CMK (cell line): ENCODE data around the gene RGS16.
A peak's percentile ranks its signal among the peaks of the same experiment; 100 is the strongest.

Experiments
- DNase-seq: peaks from one replicate; pipeline ENCODE4 v3.0.0-alpha.2; 2010; ENCODE audit warnings: low read depth

The RGS16 gene

DNA sequence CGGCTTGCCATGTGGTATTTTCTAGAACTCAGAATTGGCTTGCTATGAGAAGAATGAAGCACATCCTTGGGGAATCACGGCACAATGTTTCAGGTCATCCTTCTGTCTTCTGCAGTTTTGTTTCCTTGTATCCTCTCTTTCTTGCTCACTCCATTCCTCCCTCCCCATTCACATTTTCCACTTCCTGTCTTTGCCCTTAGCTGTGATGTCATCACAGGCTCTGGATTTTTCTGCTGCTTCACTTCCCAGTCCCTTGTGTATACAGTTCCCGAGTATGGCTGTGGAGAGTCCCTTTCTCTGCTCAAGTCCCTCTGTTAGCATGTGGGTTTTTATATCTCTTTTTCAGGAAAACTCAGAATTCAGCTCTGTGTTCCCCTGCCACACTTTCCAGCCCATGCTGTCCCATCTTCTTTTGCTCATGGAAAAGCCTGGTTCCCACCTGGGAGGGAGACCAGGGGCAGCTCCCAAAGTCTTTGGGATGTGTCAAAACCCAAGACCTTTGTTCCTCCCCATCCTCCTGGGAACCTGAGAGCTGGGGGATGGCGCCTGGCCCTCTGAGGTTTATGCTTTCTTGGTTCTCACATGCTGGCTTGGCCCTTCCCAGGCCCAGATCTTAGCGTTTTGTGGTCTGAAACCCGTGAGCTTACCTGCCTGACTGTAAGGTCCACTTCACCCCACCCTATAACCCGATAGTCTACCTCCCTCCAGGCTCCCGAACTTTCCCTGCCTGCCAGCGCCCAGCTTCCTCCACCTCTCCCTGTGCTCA lies 4.8 kb upstream of the RGS16 start:
- DNase-seq, result no peak

DNA sequence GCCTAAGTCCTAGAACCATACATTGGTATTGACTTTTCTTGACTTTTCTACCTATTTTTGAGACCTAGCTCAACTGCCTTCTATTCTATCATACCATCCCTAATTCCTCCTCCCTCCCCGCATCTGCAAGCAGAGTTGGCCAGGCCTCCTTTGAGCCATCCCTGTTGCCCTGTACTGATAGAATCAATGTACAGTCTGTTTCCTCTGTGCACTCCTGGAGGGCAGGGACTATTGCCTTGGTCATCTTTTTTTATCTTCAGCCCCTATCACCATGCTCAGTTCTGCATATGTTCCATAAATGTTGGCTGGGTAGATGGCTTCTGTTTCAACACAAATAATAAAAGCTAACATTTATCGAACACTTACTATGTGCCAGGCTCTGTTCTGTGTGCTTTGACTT lies 4.0 kb upstream of the RGS16 start:
- no peak for DNase-seq

DNA sequence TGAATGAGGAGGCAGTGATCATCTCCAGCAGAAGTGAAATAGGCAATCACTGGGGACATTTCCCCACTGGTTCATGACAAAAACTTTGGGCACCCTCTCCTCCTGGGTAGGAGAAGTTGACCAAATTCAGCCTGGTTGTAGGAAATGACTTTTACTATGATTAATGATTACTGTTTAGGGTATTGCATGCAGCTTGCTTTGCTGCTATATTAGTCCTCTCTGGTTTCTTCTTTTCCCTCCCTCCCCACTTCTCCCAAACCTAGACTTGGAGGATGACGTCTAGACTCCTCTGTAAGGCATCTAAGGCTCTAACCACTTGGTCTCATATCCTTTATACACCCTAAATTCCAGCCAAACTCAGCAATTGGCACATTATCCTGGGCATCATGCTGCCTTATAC lies 3.4 kb upstream of the RGS16 start:
- no peak for DNase-seq

DNA sequence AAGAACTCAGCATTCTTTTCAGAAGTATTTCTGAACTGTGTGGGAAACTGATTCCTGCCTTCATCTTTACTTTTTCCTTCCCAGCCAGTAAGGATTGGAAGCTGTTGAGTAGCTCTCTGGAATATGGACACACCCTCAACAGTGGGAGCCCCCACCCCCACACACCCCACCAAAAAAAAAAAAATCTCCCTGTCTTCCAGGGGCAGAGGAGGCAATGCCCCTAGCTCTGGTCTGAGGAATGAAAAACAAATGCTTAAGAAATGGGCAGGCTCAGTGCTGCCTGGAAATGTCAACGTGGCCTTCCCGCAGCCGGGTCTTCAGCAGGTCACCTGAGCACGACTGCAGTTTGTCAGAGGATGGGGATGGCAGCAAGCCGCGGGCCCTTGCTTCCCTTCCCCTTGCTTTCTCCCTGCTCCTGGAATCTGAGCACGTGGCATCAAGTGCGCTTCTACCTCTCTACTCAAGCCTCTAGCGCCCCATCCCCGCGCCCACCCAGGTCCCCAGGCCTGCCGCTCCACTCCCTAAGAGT lies 479 bp downstream of the RGS16 start:
- DNase-seq, result no peak

DNA sequence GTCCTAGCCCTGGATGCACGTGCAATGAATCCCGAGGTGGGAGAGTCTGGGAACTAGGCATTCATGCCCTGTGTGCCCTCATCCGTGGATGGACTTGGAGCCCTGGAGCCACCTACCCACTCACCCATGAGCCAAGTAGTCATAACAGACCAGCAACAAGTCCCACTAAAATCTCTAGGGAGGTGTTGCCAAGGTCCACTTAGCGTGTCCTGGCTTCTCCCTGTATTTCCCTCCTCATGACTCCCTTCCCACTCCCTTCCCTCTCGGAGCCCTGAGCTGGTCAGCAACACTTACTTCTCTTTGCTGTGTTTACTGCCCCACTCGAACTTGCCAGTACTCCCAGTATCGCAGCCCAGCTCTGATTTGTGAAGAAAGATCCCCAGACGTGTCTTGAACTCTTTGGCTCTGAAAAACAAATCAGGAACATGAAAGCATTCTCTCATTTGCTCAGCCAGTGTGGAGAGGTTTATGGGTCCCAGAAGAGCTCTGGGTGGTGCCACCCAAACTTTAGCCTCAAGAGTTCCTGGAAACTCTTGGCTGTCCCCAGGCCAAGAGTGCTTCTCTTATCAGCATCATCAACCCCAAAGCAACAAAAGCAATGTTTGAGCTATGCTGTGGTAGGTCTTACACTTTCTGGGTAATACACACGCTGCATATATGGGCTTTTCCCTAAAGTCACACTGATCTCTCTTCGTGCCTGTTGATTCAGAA lies 1.1 kb downstream of the RGS16 start:
- DNase-seq, result no peak

DNA sequence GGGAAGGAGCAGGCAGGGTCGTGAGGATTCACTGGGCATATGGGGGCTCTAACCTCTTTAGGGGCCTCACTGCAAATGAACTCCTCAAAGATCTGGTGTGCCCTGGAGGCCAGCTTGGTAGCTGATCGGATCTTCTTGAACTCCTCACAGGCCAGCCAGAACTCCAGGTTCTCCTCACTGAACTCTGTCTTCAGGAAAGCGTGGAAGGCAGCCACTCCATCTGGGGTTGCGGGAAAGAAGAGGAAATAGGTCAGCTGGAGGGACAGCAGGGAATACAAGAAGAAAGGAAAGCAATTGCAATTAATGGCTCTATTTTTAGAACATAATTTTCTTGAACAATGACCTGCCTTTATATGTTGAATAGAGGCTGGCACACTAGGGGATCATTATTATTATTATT lies 2.3 kb downstream of the RGS16 start:
- DNase-seq, result no peak

DNA sequence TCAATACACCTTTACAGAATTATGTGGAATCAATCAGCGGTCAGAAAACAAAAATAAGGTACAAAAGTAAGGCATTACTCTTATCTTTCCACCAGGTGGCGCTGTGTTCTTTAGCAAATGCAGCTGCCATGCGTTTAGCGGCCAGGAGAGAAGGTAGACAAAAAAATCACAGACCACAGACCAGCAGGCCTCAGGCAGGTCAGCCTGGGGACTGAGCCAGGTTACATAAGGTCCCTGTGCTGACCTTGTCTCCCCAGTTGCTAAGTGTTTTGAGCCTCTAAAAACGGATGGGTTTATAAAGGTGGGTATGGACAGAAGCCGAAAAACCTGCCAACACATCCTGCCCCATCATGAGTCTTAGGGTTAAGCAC lies 2.8 kb downstream of the RGS16 start:
- DNase-seq, result no peak

DNA sequence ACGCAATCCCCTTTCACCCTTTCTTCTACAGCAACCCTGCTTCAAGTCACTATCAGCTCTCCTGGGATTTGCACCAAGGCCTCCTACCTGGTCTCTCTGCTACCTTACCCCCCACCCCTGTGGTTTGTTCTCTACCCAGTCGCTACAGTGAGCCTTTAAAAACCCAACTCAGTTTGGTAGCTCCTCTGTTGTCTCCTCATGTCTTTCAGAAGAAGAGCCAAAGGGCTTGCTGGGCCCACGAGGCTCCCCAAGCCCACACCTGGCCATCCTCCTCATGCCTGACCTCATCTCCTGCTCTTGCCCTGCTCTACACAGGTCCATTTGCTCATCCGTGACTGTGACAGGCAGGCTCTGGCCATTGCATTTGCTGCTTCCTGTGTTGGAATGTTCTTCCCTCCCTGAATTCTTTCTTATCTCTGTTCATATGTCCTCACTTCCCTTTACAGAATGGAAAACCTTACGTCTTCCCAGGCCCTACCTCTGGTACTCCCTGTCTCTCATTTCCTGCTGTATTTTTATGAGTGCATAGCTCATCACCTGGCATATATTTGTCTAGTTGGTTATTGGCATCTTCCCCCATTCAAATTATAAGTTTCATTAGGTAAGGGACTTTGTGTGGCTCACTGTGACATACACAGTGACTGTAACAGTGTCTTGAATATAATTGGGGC lies 3.3 kb downstream of the RGS16 start:
- DNase-seq, result no peak

DNA sequence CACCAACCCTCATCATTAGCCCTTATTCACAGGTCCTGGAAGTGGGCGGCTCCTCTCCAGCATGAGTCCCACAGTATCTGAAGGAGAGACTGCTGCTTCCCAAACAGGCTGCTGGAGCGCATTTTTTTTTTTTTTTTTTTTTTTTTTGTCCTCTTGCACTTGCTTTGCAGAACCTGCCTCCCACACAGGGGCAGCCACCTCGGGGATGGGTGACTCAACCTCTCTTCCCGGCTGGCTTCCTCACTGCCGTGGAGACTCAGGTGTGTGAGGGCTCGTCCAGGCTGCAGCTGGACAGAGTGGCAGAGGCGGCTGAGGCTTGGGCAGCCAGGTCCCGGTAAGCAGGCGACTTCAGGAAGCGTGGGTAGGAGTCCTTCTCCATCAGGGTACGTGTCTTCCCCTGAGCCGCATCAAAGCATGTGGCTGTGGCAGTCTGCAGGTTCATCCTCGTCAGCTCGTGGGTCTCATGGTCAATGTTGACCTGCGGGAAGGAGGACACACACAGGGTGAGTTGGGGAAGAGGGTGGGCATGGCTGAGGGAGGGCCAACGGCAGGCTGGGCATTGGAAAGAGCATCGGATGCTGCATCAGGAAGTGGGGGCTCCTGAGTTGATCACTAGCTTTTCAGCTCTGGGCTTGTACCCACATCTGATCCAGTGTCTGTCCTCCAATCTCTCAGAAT lies 4.0 kb downstream of the RGS16 start:
- no peak for DNase-seq

DNA sequence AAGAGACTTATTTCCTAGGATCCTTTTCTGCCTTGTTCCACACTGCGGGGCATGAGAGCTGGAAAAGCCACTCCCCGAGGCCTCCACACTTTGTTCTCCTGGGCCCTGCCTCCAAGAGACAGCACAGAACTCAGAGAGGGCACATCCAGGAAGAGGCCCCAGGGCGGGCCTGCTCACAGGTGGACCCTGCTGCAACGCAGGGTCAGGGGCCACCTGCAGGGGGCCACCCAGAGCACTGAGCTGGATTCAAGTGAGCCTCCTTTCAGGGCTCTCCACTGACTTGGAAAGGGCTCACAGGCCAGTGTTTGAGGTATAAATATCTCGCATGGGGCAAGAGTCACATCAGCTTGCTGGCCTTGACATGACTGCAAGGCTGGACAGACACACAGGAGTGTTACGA lies 4.8 kb downstream of the RGS16 start:
- no peak for DNase-seq

DNA sequence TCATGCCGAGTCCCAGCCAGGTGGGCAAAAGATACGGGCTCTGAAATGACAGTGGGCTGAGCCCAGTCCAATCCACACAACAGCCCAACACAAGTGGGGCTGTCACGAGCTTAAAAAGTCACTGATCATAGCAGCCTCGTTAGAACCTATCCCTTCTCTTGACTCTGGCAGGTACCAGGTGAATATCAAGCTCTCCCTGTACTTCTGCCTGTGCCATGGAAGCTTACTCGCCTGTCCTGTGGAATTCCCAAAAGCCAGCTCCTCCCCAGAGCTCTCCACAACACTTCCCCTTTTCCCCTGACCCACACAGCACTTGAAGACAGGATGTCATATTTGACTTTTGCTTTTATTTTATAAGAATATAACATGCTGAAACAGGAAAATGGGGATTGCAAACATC lies 5.9 kb downstream of the RGS16 start:
- DNase-seq, result no peak

DNA sequence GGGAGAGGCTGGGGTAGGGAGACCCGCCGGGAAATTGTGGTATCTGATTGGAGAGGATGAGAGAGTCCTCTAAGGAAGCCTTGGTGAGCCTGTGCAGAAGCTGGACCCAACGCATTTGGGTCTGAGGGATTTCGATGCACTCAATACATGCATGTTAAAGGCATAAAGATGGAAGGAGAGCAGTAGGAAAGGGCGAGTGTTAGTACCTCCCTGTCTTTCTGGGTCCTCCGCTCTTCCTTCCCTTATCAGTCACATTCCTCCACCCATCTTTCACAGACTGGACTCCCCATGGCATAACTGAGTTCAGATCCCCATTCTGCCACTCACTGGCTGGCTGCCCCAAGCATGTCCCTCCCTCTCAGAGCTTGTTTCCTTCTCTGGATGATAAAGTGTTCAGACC lies 7.3 kb downstream of the RGS16 start:
- no peak for DNase-seq

DNA sequence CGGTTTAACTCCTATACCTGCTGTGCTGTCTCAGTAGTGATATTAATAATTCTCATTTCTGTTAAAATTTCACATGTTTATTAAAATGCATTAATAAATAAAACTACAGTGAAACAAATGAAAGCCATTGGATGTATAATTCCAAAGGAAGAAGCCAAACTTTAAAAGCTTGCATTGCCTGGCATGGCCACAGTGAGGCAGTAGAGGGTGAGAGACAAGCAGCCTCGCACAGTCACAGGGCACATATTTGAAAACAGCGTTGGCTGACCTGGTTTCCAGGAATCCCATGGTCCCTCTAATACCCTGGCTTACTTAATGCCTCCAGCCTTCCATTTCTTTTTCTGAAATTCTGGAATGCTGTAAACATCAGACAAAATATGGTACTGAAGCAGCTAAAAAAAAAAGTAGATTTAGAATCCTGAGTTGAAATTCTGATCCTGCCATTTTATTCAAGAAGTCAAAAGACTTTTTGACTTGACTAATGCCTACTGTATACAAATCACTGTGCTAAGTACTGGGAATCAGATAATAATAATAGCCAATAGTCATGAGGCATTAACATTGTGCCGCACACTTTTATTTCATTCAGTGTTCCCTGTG lies 8.4 kb downstream of the RGS16 start:
- peak; percentile 62 for DNase-seq

DNA sequence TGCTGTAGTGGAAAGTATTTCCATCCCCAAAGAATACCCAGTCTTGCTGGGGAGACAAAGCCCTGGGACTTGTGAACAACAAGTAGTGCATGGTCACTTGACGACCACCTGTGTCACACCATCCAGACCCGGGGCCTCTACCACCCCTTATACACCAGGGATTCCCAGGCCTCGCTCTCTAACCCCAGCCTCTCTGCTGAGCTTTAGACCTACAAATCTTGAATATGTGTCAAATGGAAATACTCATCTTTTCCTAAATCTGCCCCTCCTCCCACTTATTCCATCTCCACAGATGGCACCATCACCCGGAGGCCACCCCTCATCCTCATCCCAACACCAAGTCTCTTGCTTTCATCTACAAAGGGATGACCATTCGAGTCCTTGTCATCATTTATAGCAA lies 14.3 kb downstream of the RGS16 start:
- no peak for DNase-seq

DNA sequence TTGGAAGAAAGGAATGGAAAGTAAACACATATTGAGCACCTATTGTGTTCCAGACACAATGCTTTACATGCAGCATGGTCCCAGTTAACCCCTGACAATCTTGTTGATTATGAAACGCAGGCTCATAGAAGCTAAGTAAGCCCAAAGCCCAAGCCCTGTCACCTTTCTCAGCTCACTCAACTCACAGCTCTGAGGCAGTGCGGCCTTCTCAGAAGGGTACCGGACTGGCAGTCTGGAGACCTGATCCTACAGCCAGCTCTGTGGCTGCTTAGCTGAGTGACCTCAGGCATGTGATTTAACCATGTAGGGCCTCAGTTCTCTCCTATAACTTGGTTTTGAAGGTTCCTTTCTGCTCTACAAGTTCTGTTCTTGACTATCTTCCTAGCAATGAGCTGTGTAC lies 14.7 kb downstream of the RGS16 start:
- no peak for DNase-seq

DNA sequence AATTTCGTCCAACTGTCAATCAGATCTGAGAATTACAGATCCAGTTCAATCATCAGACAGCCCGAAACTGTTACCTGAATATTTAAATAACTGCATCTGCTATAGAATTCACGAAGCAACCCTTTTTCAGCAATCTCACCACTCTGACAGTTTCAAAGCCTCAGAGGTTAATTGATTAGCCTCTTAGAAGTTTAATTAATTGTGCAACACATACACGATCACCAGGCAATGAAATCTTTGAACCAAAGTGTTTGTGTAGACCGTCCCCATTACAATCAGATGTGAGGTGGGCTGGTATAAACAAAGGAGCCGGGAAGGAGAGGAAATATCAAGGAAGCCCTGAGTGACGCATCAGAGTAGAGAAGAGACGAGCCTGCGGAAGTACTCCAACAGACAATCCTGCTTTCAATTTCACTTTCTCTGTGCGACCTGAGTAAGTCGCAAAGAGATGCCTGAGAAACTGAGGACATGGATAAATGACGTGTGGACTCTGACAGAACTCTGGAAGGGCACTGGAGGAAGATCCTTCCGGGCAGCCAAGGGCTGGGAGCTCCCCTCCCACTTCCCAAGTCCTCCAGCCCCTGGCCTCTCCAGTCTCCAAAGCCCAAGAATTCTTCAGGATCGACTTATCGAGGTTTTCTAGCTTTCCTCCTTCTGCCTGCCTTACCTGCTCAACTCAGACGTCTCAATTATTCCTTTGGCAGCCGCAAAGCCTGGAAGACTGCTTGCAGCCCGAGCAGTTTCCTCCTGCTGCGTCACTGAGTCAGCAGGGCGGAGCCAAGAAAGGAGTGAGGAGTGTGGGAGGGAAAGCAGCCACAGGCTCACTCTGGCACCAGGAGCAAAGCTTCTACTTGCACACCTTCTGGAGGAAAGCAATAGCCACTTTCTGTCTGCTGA lies 15.4 kb downstream of the RGS16 start, which contains the start of gene RNASEL:
Gene RNASEL, minus strand, starts transcription at position 757 of the 897 bp plus-strand sequence. CDS start 2,450 bp downstream, outside the sequence.
- no peak for DNase-seq

DNA sequence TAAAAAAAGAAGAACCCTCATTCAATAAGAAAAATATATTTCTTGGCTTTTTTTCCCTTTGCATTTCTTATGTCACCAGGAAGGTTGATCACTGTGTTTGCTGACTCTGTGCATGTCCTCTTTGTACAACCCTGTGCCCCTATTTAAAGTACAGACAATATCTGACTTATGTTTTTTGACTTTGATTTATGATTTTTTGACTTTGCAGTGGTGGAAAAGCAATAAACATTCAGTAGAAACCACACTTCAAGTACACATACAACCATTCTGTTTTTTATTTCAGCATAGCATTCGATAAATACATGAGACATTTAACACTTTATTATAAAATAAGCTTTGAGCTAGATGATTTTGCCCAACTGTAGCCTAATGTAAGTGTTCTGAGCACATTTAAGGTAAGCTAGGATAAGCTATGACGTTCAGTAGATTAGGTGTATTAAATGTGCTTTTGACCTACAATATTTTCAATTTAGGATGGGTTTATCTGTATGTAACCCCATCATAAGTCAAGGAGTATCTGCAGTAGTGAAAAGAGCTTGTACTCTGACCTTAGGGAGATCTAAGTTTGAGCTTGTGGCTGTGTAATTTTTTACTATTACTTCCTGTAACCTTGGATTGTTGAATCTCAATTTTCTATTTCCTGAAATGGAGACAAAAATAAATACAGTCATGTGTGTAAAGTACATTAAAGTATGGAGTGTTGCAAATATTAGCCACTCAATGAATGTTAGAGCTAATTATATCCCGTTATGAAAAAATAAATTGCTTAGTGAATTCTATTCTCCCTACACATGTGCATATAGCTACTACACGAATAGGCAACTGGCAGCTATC lies 16.3 kb downstream of the RGS16 start:
- no peak for DNase-seq

DNA sequence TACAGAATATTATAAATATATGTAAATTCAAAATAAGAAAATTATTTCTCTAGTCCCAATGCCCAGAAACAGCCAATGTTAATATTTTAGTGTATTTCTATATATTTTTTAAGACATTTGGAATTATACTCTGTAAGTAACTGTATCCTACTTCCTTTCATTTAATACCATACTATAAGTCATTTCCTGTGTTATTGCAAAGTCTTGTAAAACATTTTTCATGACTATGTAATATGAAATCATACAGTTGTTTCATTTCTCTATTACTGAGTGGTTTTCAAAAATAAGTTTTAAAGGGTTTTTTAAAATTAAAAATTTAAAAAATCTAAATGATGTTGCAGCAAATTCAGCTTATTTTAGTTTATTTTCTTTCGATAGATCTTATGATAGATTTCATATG lies 17.1 kb downstream of the RGS16 start:
- no peak for DNase-seq

DNA sequence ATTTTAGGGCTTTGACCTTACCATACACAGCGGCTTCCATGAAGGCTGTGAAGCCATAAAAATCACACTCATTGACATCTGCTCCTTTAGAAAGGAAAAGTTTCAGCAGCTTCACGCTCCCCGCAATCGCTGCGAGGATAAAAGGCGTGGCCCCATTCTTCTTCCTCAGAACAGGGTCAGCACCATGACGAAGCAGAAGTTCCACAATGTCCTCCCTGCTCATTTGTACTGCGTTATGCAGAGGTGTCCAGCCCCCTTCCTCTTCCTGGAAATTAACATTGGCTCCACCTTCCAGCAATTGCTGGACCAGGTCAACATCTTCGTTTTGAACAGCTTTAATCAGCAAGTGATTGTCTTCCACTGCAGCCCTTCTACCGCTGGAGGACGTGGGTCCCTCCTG lies 17.8 kb downstream of the RGS16 start:
- DNase-seq, result no peak

DNA sequence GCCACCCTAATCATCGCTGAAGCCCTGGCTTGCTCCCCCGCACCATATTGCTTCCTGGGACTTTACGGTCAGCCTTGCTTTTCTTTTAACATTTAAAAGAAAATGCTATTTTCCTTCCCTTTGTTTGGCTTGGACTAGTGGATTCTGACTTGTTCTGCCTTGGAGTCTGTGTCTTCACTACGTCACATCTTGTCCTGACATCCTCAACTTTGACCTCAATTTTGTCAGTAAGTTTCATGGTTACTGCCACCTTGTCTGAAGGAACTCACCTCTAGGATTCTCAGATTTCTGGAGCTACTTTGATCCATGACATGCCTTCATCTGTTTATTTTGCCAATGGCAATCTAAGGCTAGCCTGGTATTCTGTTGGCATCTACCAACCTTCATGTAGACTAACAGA lies 19.4 kb downstream of the RGS16 start:
- no peak for DNase-seq
